ENCODE measurements around the gene BRD1.

Gene BRD1

GRCh38 chr22:49855251-49855911 is 27.7 kb upstream of the BRD1 start:
- Histone ChIP-seq H3K27ac (peak overlapping the region in 9 of 21 experiments; percentile 5 to 90 (median 82)), H3K4me3 (peak overlapping the region in 4 of 7 experiments; percentile 57 to 67 (median 62))

GRCh38 chr22:49853981-49854831 is 26.5 kb upstream of the BRD1 start:
- Histone ChIP-seq H3K27ac (peak overlapping the region in 18 of 21 experiments; percentile 1 to 90 (median 78)), H3K4me3 (peak overlapping the region; percentile 37 to 68 (median 60))

GRCh38 chr22:49852898-49853894 is 25.5 kb upstream of the BRD1 start, which contains the start of gene ZBED4:
TSS of gene ZBED4 (plus strand) at chr22:49853844. CDS start at chr22:49883663, 29,819 bp downstream.
- Histone ChIP-seq H3K4me3 (peak within 1 kb of the TSS; percentile 57 to 90 (median 67)), H3K27ac (peak within 1 kb of the TSS; percentile 68 to 98 (median 96))

GRCh38 chr22:49852568-49852897 is 24.9 kb upstream of the BRD1 start:
- Histone ChIP-seq H3K4me3 (peak overlapping the region; percentile 51 to 90 (median 65)), H3K27ac (peak overlapping the region in 19 of 21 experiments; percentile 88 to 98 (median 96))

DNA sequence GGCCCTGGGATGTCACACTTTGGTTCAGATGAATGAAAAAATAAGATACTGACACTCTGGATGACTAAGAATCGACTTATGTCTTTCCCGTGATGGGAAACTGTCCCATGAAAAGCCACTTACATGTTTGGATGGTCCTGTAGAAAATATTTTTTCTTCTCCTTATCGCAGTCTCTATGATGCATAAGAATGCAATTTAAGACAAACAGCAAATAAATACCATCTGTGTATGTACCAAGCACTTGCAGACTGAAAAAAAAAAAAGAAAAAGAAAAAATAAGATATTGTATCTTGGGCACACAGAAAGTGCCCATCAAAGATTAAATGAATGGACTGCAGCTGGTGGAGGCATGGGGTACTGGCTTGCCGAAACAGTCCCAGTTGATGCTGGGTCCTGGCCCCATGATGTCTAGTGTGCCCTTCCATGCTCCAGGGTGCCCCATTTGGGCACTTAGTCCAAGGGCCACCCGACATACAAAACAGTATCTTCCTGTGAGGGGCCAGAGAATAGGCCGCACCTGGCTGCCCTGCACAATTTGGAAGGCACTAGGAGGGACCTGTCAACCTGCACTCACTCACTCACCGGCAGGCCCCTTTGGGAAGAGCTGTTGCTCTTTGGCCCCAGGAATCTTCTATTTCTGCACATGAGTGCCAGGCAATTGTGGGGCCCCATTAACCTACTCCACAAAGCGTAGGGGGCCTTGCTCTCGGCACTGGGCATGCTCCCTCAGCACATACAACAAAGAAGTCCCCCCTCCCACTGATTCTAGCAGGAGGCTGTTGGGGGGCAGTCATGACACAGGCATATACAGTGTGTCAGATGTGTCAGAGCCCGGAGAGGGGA is 23.5 kb upstream of the BRD1 start:
- H3K27ac ChIP-seq, result no peak overlapping the region
- no peak overlapping the region for H3K4me3 ChIP-seq

DNA sequence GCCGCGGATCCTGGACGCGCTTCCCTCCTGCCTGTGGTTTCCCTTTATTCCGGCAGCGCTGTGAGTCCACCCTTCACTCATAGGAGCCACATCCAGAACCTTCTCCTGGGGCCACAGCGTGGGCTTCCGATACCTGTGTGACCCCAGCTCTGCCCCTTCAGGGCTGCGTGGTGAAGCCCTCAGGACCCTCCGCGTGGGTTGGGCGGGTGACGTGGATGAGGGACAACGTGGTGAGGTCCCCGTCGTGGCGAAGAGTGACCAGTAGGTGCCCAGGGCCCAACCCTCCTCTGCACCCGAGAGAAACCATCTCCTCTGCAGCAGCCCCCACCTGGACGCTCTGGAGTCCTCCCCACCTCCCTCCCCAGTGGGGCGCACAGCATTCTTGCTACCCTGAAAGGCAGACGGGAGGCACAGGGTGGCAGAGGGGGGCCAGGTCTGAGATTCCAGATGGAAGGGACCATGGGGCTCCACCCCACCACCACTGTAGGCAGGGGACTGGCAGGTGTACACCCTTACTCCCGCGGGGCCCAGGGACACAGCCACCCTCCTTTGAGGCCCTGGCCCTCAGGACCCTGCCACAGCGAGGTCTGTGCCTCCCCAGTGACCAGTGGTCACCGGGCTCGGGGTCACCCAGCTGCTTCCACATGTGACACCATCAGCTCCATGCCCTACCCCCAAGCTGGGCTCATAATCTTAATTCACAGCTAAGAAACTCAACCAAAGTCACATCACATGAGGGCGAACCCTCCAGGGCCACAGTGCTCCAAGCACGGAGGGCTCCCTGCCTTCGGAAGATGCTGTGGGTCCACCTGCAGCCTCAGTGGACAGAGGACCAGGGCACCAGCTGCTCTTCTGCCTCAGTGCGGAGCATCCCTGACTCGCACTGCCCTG is 22.6 kb upstream of the BRD1 start:
- H3K27ac ChIP-seq, result no peak overlapping the region
- peak overlapping the region in 3 of 7 experiments; percentile 20 to 47 (median 32) for H3K4me3 ChIP-seq

DNA sequence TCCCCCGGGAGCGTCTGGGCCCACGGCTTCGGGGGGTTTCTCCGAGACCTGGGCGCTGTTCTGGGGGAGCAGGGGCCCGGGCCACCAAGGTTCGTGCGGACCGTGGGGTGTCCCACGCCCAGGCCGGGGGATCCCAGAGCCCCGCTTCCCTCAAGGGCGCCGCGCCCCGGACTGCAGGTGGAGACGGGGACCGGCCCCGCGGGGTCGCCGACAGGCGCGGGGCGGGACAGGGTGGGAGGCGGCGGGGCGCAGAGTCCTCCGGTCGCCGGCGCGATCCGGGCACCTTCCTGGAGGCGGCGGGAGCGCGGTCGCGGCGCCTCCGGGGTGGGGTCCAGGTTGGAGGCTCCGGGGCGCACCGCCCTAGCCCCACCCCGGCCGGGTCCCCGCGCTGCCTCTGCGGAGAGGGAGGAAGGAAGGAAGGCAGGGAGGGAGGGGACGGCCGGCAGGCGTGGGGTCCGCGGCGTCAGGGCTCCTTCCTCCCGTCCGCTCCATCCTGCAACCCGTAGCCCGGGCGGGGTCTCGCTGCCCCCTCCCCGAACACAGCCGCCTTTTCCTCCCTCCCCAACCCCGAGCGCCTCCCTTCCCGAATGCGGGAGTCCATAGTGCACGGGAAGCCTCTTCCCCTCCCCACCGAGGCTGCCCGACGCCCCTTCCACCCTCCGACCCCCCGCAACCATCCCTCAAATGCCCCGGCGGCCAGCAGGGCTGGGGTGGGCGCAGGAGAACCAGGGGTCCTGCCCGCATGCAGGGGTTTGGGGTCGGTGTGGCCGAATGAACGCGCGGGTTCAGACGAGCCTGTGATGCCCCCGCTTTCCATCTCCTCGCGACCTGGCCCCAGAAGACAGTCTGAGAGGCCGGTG is 21.7 kb upstream of the BRD1 start:
- H3K4me3 ChIP-seq, result peak overlapping the region; percentile 20 to 49 (median 38)
- H3K27ac ChIP-seq, result peak overlapping the region in 10 of 21 experiments; percentile 7 to 72 (median 44)

DNA sequence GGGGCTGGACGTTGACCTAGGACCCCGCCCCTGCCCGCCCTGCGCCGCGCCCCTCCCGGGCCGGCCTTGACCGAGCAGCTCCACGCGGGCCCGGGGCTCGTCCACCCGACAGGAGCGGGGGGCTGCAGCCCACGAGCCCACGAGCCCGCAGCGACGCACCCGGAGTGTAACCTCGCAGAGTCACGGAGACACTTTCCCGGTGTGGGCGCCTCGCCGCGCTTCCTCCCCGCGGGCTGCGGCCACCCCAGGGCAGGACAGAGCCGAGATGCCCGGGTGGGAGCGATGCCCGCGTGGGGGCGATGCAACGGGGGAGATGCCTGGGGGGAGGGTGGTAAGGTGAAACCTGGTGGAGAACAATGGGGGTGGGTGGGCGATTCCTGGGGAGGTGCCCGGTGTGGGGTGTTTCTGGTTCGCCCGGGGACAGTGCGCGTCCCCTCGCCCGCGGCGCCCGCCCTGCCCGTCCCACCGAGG is 21.1 kb upstream of the BRD1 start:
- Histone ChIP-seq H3K27ac (peak overlapping the region in 18 of 21 experiments; percentile 4 to 81 (median 54)), H3K4me3 (peak overlapping the region; percentile 20 to 49 (median 38))

DNA sequence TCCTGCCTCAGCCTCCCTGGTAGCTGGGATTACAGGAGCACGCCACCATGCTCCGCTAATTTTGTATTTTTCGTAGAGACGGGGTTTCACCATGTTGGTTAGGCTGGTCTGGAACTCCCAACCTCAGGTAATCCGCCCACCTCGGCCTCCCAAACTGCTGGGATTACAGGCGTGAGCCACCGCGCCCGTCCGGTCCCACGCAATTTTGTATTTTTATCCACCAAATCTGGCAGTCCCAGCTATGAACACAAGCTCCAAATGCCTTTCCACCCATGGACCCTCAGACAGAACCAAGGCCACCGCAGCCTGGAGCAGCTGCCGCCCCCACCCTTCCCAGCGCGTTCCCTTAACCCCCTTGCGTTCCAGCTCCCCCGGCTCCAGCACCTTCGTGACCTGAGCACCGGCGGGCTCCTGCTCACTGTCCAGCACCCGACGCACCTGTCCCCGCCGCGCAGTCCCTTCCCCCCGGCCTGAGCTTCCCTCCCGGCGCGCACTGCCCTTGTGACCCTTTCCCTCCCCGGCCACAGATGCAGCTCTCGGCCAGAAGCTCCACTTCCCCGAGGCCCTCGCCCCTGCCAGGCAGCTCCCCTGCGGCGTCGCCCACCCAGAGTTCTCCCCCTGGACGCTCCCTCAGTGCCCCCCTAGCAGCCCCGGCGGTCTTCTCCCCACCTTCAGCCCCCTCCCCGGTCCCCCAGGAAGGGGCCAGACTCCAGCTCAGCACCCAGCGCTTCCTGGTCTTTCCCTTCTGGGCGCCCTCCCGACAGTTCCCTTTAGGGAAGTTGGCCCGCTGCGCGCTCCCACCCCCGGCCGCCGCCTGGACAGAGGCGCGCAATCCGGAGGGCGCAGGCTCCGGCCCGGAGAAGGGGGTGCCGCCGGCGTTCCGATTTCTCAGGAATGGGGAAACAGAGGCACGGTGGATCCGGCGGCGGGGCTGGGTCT is 20.3 kb upstream of the BRD1 start:
- H3K27ac ChIP-seq, result peak overlapping the region in 16 of 21 experiments; percentile 4 to 81 (median 56)
- H3K4me3 ChIP-seq, result peak overlapping the region; percentile 20 to 49 (median 38)

DNA sequence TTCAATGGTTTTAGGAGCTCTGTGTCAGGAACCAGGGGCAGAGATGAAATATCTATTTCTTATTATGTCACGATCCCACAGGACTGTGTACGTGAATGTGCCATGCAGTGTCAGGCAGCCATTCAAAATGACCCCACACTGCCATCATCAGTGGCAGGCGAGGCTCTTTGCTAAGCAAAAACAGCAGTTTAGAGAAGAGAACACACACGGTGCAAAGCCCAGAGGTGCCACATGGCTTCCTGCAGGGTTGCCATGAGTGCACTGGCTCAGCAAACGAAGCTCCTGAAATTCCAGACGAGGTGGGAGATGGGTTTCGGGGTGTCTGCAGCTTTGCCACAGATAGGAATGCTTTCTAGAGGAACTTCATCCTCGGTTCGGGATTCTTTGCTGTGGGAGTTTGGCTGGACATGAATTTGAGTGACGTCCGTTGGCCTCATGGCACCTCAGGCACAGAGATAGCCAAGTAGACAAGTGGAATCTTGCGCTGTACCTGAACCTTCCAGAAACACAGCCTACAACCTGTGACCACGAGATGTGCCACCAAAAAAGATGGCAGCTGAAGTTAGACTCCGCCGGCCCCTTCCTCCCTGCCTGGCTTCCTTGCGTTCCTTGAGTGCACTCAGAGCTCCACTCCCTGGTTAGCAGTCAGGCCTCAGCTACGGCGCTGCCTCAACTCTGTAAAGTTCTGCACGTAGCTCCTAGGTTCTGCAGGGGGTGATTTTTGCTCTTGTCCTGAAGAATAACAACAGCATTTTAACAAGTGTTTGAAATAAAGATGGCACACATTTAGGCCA is 18.2 kb upstream of the BRD1 start:
- Histone ChIP-seq H3K27ac (no peak overlapping the region), H3K4me3 (no peak overlapping the region)

- no peak overlapping the region for H3K4me3 ChIP-seq
- no peak overlapping the region for H3K27ac ChIP-seq
Measured at GRCh38 chr22:49845241-49845640, 17.6 kb upstream of the BRD1 start.

DNA sequence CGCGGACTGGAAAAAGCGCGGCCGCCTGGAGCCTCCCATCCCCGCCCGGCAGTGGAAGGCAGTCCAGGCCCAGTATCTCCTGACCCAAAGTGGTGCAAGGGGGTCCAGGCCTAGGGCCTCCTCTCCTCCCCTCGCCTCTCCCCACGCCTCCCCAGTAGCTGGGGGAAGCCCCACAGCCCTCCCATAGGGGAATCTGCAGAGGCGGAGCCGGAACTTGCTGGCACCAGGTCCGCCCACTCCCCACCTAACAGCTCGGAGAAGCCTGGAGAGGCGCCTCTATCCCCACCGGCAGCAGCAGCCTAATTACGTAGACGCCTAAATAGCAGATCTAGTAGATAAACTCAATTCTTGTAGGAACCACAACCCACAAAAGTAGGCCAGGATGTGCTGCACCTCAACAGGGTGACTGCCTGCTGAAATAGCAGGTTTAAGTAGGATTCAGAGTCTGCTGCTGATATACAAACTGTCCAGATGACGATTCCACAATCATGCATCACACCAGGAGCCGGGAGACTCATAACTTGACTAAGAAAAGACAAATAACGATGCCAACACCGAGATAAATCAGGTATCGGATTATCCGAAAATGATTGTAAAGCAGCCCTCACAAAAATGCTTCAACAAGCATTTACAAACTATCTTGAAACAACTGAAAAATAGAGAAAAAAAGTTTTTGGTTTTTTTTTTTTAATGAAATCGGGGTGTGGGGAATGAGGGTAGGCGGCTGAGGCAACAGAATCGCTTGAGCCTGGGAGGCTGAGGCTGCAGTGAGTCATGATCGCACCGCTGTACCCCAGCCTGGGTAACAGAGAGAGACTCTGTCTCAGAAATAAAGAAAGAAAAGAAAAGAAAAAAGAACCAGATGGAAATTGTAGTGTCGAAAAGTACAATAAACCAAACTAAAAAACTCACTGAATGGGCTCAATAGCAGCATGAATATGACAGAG is 11.4 kb upstream of the BRD1 start:
- peak overlapping the region in 15 of 21 experiments; percentile 1 to 83 (median 58) for H3K27ac ChIP-seq
- H3K4me3 ChIP-seq, result peak overlapping the region in 1 of 7 experiments; percentile 23

- peak overlapping the region in 15 of 21 experiments; percentile 16 to 77 (median 55) for H3K27ac ChIP-seq
- H3K4me3 ChIP-seq, result no peak overlapping the region
Measured at GRCh38 chr22:49833340-49834007, 5.8 kb upstream of the BRD1 start.

All from skin epidermis (tissue), 12 donors.